Measurements from ENCODE around the gene UBE2Q1.

- TF ChIP-seq CTCF (conservative IDR thresholded peaks at IDR 0.05 in 1 of 2, IDR thresholded peaks at IDR 0.05 in 1 of 2; ENCODE audit: low read depth in 1 of 2, low read length in 2 of 2): no peak
- no peak for TF ChIP-seq EZH2 (IDR thresholded peaks at IDR 0.05; ENCODE audit: low read length, missing control alignments)
Observed at GRCh38 chr1:154567386-154568156, 9.1 kb upstream of the UBE2Q1 start, which contains the start of gene CHRNB2.

All from fibroblast of lung (primary cell).